HEK293T (cell line): Measurements from ENCODE around the gene MBNL2.

ENCODE experiments used
- ARNT ChIP-seq: fragments of 450-650 bp; IDR thresholded peaks from 2 replicates; pipeline ENCODE4 v1.6.1; 2017; ENCODE audit warnings: mild to moderate bottlenecking
- BHLHE40 ChIP-seq: fragments of 450-650 bp; IDR thresholded peaks from 2 replicates; pipeline ENCODE4 v1.6.1; 2016; ENCODE audit warnings: mild to moderate bottlenecking, moderate library complexity, borderline replicate concordance
- FOXK2 ChIP-seq: fragments of 450-650 bp; IDR thresholded peaks from 2 replicates; pipeline ENCODE4 v1.6.1; 2016; ENCODE audit warnings: mild to moderate bottlenecking
- FOXM1 ChIP-seq: fragments of 450-650 bp; IDR thresholded peaks from 2 replicates; pipeline ENCODE4 v1.6.1; 2017; ENCODE audit warnings: mild to moderate bottlenecking, borderline replicate concordance
- HDGF ChIP-seq: fragments of 450-650 bp; IDR thresholded peaks from 2 replicates; pipeline ENCODE4 v1.6.1; 2017; ENCODE audit warnings: antibody characterized with exemption, borderline replicate concordance
- NFRKB ChIP-seq: fragments of 450-650 bp; IDR thresholded peaks from 2 replicates; pipeline ENCODE4 v1.6.1; 2016; ENCODE audit warnings: mild to moderate bottlenecking, moderate library complexity
- SP1 ChIP-seq: fragments of 450-650 bp; IDR thresholded peaks from 2 replicates; pipeline ENCODE4 v1.6.1; 2017
- TF ChIP-seq, protein P1 (sequence below): fragments of 450-650 bp; IDR thresholded peaks from 2 replicates; pipeline ENCODE4 v1.6.1; 2016

DNA sequence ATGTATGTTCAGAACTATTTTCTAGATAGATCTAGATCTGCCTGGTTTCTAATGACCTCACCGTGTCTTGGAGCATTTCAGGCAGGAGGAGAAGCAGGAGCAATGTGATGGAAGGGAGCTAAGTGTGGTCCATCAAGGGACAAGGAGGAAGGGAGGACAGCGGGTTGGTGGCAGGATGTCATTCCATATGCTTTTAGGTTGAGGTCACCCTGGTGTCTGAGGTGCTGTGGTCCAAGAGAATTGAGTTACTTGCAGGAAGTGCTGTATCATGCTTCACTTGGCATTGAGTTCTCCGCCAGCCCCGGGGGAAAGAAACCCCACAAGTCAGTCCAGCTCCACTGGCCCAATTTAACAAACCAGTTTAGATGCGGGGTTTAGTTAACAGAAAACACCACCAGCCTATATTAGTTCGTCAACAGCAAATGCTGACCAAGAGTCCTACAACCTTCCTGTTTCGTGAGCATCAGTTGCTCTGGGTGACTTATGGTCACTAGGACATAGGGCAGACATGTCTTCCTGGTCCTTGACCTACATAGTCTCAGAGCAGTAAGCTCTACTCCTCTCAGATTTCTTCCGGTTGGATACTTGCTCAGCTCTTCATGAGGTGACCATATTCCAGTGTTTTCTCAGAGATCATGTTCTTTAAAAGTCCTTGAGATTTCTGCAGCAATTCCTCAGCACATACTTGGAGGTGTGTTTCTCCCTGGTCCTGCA is 79.4 kb downstream of the MBNL2 start:
- TF ChIP-seq NFRKB: no peak
- TF ChIP-seq FOXK2: no peak
- TF ChIP-seq SP1: no peak
- TF ChIP-seq ARNT: no peak
- TF ChIP-seq, protein P1, sequence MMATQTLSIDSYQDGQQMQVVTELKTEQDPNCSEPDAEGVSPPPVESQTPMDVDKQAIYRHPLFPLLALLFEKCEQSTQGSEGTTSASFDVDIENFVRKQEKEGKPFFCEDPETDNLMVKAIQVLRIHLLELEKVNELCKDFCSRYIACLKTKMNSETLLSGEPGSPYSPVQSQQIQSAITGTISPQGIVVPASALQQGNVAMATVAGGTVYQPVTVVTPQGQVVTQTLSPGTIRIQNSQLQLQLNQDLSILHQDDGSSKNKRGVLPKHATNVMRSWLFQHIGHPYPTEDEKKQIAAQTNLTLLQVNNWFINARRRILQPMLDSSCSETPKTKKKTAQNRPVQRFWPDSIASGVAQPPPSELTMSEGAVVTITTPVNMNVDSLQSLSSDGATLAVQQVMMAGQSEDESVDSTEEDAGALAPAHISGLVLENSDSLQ: no peak
- TF ChIP-seq FOXM1: no peak
- TF ChIP-seq HDGF: no peak
- TF ChIP-seq BHLHE40: no peak
